NK-92 (cell line): Measurements from ENCODE around the gene TUBG1.

Source experiments
- DNase-seq: peaks from one replicate; lab custom pipeline; 2025; ENCODE audit not compliant: unreplicated experiment; lab: John Stamatoyannopoulos, UW

TUBG1 gene

DNA sequence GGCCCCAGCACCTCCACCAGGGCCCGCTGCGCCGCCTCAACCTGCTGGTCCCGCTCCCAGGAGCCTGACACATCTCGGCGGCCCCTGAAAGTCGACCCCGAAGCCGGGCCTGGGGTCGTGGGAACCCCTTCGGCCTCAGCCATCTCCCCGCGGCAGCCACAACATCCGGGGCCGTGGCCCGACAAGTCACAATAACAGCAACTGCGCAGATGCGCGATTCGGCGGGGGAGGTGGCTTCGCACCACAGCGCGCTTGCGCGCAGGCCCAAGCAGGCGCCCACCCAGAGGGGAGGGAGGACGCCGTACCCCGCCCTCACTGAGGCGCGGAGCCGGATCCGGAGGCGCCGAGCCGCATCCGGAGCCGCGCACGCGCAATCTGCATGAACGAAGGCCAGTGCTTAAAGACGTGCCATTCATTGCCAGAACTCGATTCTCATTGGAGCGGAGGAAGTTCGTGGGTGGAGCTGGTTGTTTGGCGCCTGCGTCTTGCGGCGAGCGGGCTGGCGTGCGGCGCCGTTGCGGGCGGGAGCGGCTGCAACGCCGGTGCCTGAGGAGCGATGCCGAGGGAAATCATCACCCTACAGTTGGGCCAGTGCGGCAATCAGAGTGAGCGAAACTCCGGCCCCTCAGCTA, at the start of gene TUBG1, which contains the start of gene RETREG3:
Gene TUBG1, plus strand, starts transcription at position 502 of the 632 bp plus-strand sequence. Its CDS starts 55 bp downstream, at position 557.
Gene RETREG3, minus strand, starts transcription at position 193 of the 632 bp plus-strand sequence. Its CDS starts 50 bp downstream, at position 143.
- DNase-seq: peak; percentile 90

DNA sequence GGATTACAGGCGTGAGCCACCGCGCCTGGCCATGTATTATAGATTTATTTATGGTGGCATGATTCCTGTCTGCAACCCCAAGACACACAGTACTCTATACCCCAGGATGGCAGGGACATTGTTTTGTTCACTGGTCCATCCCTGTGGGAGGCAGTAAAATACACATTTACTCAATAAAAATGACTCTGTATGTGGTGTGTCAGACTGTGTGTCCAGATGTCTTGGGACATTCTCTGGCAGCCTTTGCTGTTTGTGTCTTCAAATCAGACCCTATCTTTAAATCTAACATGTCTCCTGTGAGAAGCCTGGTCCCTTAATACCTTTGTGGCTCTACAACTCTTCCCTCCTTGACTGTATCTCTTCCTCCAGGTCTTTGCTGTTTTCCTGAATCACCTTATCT, 49.2 kb upstream of the TUBG1 start:
- DNase-seq: no peak

DNA sequence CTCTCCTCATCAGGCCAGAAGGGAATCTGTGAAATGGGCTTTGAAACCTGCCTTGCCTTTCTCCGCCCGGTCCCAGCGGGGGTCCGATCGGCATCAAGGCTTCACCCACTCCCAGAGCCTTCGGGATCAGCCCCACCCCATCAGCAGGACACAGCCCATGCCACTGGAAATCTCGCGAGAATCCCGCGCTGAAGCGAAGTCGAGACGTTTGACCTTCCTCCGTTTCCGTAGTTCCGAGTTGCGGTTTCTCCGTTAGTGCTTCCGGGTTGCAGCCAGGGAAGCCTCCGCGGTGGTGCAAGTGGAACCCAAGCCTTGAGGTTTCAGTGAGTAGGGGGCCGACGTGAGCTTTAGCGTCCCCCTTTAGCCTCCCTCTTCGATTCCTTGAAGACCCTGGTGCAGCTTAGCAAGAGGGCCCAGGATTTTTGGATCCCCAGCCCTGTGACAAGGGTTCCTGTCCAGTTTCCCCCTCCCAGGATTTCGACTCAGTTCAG, 47.5 kb upstream of the TUBG1 start, which contains the start of gene COASY:
Gene COASY, plus strand, starts transcription at position 252 of the 491 bp plus-strand sequence. CDS start 475 bp downstream, outside the sequence.
- peak; percentile 32 for DNase-seq

DNA sequence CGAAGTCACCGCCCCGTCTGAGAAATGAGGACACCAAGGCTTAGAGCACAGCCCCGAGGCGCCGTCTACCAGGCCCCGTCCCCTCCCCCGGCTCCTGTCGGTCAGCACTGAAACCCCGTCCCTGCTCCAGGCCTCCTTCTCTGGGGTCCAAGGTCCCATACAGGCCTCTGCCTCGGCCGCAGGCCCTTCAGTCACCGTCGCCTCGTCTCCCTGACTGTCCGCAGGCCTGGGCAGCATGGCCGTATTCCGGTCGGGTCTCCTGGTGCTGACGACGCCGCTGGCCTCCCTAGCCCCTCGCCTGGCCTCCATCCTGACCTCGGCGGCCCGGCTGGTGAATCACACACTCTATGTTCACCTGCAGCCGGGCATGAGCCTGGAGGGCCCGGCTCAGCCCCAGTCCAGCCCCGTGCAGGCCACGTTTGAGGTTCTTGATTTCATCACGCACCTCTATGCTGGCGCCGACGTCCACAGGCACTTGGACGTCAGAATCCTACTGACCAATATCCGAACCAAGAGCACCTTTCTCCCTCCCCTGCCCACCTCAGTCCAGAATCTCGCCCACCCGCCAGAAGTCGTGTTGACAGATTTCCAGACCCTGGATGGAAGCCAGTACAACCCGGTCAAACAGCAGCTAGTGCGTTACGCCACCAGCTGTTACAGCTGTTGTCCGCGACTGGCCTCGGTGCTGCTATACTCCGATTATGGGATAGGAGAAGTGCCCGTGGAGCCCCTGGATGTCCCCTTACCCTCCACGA, 46.9 kb upstream of the TUBG1 start:
- no peak for DNase-seq

DNA sequence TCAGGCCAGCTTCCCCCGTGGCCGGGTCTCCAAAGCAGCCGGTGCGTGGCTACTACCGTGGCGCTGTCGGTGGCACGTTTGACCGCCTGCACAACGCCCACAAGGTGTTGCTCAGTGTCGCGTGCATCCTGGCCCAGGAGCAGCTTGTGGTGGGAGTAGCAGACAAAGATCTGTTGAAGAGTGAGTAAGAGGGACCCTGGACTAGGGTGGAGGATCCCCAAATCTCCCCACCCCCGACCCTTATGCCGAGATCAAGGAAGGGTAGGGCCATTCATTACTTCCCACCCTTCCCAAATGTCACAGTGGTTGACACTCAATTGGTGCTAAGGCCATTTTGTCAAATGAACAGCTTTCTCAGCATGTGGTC, 46.4 kb upstream of the TUBG1 start:
- DNase-seq: no peak

DNA sequence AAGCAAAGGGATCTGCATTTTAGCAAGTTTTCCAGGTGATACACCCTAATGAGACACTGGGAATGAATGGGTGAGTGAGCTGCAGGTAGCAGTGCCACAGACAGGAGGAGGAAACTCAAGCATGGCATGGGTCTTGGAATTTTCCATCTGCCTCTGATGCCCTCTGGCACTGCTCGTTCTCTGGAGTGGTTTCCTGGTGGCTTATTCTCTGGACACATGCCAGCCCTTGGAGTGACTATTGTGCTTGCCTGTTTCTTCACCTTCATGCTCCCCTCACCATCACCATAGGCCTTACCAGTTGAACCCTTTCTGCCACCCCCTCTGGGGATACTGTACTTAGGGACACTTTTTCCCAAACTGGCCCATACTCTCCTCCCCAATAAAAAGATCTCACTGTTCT, 45.9 kb upstream of the TUBG1 start:
- no peak for DNase-seq

DNA sequence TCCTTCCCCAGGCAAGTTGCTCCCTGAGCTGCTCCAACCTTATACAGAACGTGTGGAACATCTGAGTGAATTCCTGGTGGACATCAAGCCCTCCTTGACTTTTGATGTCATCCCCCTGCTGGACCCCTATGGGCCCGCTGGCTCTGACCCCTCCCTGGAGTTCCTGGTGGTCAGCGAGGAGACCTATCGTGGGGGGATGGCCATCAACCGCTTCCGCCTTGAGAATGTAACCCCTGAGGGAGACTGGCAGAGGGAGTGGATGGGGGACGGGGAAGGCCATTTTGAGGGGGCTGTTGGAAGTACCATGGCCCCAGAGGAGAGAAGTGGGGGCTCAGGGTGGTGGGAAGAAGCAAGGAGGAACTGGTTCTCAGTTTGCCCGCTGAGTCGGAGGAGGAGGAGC, 45.5 kb upstream of the TUBG1 start:
- DNase-seq: no peak

DNA sequence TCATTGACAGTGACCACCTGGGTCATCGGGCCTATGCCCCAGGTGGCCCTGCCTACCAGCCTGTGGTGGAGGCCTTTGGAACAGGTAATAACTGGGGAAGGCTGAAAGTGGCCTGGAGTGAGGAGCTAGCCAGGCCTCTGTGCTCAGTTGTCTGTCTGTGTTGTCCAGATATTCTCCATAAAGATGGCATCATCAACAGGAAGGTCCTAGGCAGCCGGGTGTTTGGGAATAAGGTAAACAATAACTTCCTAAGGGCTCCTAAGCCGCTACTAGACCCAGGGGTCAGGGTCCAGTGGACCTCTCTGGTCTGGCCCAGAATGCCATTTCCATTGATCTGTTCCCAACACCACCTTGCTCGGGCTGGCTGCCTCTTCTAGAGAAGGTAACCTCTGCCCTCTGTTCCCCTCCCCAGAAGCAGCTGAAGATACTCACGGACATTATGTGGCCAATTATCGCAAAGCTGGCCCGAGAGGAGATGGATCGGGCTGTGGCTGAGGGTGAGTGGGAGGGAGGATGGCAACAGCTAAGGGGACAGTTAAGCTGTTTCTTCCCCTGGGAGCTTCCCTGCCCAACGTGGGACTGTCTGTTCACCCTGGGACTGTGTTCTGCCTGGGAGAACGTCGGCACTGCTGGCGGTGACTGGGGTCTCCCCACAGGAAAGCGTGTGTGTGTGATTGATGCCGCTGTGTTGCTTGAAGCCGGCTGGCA, 44.5 kb upstream of the TUBG1 start:
- DNase-seq: no peak

DNA sequence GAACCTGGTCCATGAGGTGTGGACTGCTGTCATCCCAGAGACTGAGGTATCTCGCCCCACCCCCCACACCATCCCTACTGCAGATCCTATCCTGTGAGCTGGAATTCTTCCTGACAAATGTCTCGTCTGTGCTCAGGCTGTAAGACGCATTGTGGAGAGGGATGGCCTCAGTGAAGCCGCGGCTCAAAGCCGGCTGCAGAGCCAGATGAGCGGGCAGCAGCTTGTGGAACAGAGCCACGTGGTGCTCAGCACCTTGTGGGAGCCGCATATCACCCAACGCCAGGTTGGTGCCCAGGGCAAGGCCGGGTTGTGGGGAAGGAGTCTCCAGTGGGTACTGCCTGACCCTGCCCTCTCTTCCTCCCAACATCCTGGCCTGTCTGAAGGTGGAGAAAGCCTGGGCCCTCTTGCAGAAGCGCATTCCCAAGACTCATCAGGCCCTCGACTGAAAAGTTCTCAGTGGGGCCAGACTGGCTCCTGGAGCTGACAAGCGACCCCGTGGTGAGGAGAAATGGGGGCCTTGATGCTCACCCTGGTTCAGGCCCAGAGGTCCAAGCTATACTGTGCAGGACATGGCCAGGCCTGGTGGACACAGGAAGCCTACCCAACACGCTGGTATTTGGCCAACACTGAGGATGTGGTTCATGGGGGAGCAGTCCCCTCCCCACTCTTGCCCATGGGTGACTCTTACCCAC, 43.8 kb upstream of the TUBG1 start:
- no peak for DNase-seq

DNA sequence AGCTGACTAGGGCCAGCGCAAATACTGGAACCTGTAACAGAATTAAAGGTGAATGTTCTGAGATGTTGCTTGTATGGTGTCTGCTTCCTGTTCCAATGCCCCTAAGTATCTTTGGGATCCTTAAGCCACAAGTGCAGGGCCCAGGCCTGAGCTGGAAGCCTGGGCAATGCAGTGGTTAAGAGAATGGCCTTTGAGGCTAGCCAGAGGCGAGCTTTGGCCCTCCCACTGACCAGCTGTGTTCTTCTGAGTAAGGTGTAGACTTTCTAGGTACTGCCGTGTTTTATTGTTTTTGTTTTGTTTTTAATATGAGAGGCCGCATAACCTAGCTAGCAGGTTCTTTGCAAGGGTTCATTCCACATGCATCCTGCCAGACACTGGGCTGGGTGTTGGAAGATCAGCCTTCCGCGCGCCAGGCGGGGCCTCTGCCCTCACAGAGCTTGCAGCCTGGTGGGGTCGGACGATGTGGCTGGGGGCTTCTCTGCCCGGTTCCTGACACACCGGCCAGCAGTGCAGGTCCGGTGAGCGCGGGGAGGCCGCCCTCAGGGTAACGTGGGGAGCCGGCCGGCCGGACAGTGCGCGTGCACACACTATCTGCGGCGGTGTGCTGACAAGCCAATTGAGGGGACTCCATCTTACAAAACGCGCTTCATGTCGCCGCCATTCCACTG, 43.1 kb upstream of the TUBG1 start:
- DNase-seq: no peak

DNA sequence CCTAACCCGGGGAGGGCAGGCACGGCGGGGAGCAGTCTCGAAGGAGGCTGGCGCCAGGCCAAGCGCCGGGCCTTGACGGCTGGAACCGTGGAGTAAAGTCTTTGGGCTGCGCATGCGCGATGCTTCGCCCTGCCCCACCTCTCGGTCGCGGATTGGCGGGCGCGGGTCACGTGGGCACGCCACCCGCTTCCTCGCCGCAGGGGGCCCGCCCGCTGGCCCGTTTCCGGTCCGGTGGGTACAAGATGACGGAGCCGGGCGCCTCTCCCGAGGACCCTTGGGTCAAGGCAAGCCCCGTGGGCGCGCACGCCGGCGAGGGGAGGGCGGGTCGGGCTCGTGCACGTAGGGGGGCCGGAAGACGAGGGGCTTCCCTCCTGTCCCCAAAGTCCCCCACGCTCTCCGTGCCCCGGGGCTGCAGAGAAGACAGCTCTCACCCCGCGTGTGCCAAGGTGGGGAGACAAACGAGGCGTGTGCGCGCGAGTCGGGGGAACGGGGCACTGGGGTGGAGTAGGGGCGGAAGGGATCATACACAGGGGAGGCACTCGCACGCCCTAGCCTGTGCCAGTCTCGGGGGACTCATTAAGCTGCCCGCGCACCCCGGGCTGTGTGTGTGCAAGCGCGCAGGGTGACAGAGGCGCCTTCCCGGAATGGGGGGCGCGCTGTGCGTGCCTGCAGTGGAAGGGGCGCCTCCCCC, 42.5 kb upstream of the TUBG1 start, which contains the start of gene MLX:
Gene MLX, plus strand, starts transcription at position 218 of the 691 bp plus-strand sequence. Its CDS starts 25 bp downstream, at position 243.
- peak; percentile 42 for DNase-seq

DNA sequence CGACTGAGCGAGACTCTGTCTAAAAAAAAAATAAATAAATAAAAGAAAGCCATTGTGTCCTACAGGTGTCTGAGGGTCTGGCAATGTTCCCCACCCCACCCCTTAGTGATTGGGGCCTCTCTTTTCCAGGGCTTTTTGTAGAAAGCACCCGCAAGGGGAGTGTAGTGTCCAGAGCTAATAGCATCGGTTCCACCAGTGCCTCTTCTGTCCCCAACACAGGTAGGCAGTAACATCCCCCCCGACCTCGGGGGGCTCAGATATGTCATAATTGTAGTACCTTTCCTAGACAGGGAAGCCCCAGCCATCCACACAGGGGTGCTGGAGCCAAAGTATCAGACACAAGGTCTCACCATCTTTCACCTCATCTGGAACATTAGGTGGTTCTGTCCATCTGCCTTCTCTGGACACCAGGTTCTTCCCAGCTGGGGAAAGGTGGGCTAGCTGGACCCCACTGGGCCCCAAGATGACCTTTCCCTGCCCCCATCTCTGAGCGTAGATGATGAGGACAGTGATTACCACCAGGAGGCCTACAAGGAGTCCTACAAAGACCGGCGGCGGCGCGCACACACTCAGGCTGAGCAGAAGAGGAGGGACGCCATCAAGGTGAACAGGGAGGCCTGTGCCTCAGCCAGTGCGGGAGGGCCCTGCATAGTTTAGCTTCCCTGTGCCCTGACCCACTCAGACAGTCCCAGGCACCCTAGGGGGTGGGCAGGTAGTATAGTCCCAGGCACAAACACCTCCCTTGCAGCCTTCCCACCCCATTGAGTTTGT, 41.0 kb upstream of the TUBG1 start:
- no peak for DNase-seq

DNA sequence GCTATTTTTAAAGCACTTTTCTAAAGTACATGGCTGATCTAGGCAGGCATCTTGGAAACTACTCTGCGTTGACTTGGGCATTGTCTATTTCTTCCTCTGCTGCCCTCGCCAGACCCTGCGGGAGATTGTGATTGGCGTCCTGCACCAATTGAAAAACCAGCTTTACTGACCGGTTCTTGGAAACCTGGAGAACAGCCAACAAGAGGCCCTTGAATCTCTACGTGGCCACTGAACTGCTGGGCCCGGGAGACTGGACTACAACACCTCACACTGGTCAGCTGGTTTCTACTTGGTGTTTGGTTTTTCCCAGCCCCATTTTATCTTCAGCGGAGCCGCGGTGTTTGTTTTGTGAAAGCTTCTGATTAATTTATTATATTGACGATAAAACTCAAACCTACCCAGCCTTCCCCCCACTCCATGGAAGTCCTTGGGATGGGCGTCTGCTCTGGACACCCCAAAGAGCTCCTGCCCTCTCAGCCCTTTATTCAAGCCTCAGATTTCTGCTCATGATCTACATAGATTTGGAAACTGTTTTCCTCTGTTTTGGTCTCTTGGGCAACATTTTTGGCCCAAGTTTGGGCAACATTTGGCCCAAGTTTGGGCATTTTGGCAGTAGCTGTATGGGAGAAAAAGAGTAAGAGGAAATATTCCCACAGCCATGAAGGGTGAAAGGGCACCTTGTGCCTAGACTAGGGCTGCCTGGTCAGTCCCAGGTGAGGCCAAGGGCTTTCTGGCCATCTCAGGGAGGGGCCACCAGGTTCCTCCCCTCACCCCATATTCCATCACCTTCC, 37.9 kb upstream of the TUBG1 start:
- no peak for DNase-seq

DNA sequence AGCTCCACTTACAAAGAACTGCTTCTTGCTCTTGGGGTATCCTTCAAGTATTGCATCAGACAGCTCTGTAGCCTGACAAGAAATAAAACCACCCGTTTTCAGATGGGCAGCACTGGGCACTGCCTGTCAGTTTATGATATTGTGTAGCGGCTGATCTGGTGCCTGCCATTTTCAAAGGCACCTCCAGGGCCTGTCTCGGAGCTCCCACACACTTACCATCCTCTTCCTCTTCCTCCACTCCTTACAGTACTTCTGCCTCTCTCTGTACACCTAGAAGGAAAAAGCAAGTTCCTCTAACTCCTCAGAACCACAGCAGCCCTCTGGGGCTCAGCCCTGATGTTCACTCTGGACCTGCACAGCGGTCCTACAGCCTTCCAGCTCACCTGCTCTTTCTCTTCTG, 36.4 kb upstream of the TUBG1 start:
- DNase-seq: no peak

DNA sequence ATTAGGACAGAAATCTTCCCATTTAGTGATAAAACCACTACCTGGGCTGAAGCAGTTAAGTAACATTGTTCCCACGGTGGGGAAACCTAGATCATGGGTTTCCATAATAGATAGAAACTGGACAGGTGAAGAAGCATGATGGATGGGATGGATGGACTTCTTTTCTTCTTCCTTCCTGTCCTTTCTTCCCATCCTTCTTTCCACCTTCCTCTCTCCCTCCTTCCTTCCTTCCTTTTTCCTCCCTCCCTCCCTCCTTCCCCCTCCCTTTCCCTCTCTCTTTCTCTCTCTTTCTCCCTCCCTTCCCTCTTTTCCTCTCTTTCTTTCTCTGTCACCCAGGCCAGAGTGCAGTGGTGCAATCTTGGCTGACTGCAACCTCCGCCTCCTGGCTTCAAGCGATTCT, 35.0 kb upstream of the TUBG1 start:
- DNase-seq: no peak

DNA sequence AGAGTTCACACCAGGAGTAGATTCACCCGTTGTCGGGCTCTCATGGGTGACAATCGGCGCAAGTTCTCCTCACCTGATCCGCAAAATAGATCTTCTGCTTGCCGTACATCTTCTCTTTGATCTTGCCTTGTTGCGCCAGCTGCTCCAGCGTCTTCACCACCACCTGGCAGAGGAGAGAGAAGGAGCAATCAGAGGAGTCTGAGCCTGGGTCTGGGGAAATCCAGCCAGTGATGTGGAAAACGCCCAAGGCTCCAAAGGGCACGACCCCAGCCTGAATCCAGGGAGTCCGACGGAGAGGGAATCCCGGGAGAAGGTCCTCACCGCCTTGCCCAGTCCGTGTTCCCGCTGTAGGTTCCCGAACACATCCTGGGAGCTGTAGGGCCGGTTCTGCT, 32.3 kb upstream of the TUBG1 start:
- no peak for DNase-seq

DNA sequence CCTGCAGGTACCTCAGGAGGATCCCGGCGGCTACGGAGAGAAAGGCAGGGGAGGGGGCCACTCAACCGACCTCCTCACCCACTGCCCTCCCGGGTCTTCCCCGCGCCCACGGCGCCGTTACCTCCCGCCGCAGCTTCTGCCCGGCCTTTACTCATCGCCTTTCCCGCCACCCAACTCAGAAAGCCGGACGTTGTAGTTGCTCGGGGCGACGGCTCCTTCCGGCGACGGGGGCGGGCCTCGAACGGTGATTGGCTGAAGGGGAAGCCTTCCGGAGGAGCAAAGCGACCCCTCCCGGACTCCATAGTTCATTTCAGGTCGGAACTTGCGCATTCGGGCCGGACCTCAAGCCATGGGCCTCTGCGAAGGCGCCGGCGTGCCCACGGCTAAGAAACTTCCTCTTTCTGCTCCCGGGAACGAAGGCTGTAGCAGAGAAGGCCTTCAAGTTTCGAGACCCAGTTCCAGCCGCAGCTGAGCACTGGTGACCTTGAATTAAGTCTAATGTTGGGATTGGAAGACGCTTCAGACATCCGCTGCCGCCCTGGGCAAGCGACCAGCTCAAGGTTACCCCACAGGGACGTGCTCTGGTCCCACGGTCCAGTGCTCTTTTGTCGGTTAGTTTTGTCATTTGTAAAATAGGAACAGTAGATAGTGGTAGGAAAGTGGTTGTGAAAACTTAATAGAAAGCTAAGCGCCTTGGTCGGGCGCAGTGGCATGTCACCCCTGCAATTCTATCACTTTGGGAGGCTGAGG, 31.8 kb upstream of the TUBG1 start, which contains the start of gene PSMC3IP:
Gene PSMC3IP, minus strand, starts transcription at position 198 of the 750 bp plus-strand sequence. Its CDS starts 43 bp downstream, at position 155.
- DNase-seq: peak; percentile 29
